HEK293T (cell line): ENCODE measurements around the gene KDM6A.
A peak's percentile ranks its signal among the peaks of the same experiment; 100 is the strongest.

Source experiments
- ARNT ChIP-seq: fragments of 450-650 bp; IDR thresholded peaks from 2 replicates; pipeline ENCODE4 v1.6.1; 2017; ENCODE audit warnings: mild to moderate bottlenecking
- BHLHE40 ChIP-seq: fragments of 450-650 bp; IDR thresholded peaks from 2 replicates; pipeline ENCODE4 v1.6.1; 2016; ENCODE audit warnings: mild to moderate bottlenecking, moderate library complexity, borderline replicate concordance
- ELF4 ChIP-seq: fragments of 450-650 bp; IDR thresholded peaks from 2 replicates; pipeline ENCODE4 v1.6.1; 2017; ENCODE audit warnings: antibody characterized with exemption
- FOXA1 ChIP-seq: fragments of 450-650 bp; IDR thresholded peaks from 2 replicates; pipeline ENCODE4 v1.6.1; 2016; ENCODE audit warnings: mild to moderate bottlenecking
- FOXK2 ChIP-seq: fragments of 450-650 bp; IDR thresholded peaks from 2 replicates; pipeline ENCODE4 v1.6.1; 2016; ENCODE audit warnings: mild to moderate bottlenecking
- FOXM1 ChIP-seq: fragments of 450-650 bp; IDR thresholded peaks from 2 replicates; pipeline ENCODE4 v1.6.1; 2017; ENCODE audit warnings: mild to moderate bottlenecking, borderline replicate concordance
- HDGF ChIP-seq: fragments of 450-650 bp; IDR thresholded peaks from 2 replicates; pipeline ENCODE4 v1.6.1; 2017; ENCODE audit warnings: antibody characterized with exemption, borderline replicate concordance
- L3MBTL2 ChIP-seq: fragments of 450-650 bp; conservative IDR thresholded peaks from 2 replicates; pipeline ENCODE4 v1.6.1; 2016; ENCODE audit warnings: mild to moderate bottlenecking
- NFRKB ChIP-seq: fragments of 450-650 bp; IDR thresholded peaks from 2 replicates; pipeline ENCODE4 v1.6.1; 2016; ENCODE audit warnings: mild to moderate bottlenecking, moderate library complexity
- PKNOX1 ChIP-seq: fragments of 450-650 bp; IDR thresholded peaks from 2 replicates; pipeline ENCODE4 v1.6.1; 2016
- SP1 ChIP-seq: fragments of 450-650 bp; IDR thresholded peaks from 2 replicates; pipeline ENCODE4 v1.6.1; 2017
- SUZ12 ChIP-seq: fragments of 450-650 bp; IDR thresholded peaks from 2 replicates; pipeline ENCODE4 v1.6.1; 2016; ENCODE audit warnings: mild to moderate bottlenecking
- TARDBP ChIP-seq: fragments of 450-650 bp; IDR thresholded peaks from 2 replicates; pipeline ENCODE4 v1.6.1; 2016
- ZNF384 ChIP-seq: fragments of 450-650 bp; IDR thresholded peaks from 2 replicates; pipeline ENCODE4 v1.6.1; 2016

- TF ChIP-seq ELF4, result no peak
- TF ChIP-seq SP1, result no peak
- no peak for TF ChIP-seq FOXK2
- peak; percentile 63 for TF ChIP-seq PKNOX1
- TF ChIP-seq FOXA1, result no peak
- no peak for TF ChIP-seq ZNF384
- no peak for TF ChIP-seq BHLHE40
- TF ChIP-seq FOXM1, result no peak
- no peak for TF ChIP-seq TARDBP
- TF ChIP-seq ARNT, result no peak
- no peak for TF ChIP-seq L3MBTL2
- no peak for TF ChIP-seq SUZ12
- no peak for TF ChIP-seq HDGF
- TF ChIP-seq NFRKB, result no peak
Observed at GRCh38 chrX:45070116-45071007, 197.4 kb downstream of the KDM6A start.
